Peyer's patch (tissue), 4 donors: ENCODE measurements around the gene TDRD7. TPM values are rescaled to one million over a fixed set of nuclear protein-coding genes. Genes with fewer than 3 reads are reported as not detected.

ENCODE experiments used
- DNase-seq, 3 donors: peaks; one replicate each; pipeline ENCODE4 v3.0.0-alpha.2; 2017 to 2019
- H3K27ac ChIP-seq, 4 donors: fragments of 200-600 bp; sonication (generic); one replicate each; pipeline ENCODE4 v1.5.1; 2016 to 2019
- H3K27me3 ChIP-seq, 2 donors: fragments of 200-600 bp; sonication (generic); one replicate each; pipeline ENCODE4 v1.5.1; 2019
- H3K36me3 ChIP-seq, 3 donors: fragments of 200-600 bp; sonication (generic); one replicate each; pipeline ENCODE4 v1.5.1; 2016 to 2019
- H3K4me1 ChIP-seq, 4 donors: fragments of 200-600 bp; sonication (generic); one replicate each; pipeline ENCODE4 v1.5.1; 2016 to 2019
- H3K4me3 ChIP-seq, 4 donors: fragments of 200-600 bp; sonication (generic); 1 replicate in 3 of 4; 2 replicates in 1 of 4; pipeline ENCODE4 v1.5.1; 2016 to 2019; ENCODE audit warnings: mild to moderate bottlenecking in 1 of 4
- H3K9me3 ChIP-seq, 4 donors: fragments of 200-600 bp; sonication (generic); one replicate each; pipeline ENCODE4 v1.5.1; 2016 to 2019; ENCODE audit warnings: mild to moderate bottlenecking in 1 of 4
- CTCF ChIP-seq, 6 experiments: fragments of 450-650 bp in 4 of 6; fragments of 200-600 bp in 2 of 6; sonication (generic) in 1 of 6; IDR thresholded peaks; one replicate each; pipeline ENCODE4 v1.5.1; 2017 to 2019; ENCODE audit warnings: antibody characterized with exemption in 6 of 6, mild to moderate bottlenecking in 3 of 6, moderate library complexity in 1 of 6
- POLR2A ChIP-seq, 2 donors: fragments of 450-650 bp; IDR thresholded peaks; one replicate each; pipeline ENCODE4 v1.5.1; 2017; ENCODE audit warnings: antibody characterized with exemption in 2 of 2, mild to moderate bottlenecking in 2 of 2, moderate library complexity in 2 of 2
- total RNA-seq, 4 donors: library from RNA; depleted of rRNA; stranded (reverse); fragments of >200 nt; gene quantifications; one replicate each; pipeline ENCODE4 v1.1.0, GENCODE V29; 2016

Gene TDRD7
- total RNA-seq, 4 donors from 2014 or later, result 11.6 to 28.5 (median 22.5) TPM

- peaks cover 0 to 30% (median 0%) of the 10 kb centered on the region in 3 donors for H3K36me3 ChIP-seq
- H3K4me3 ChIP-seq, result no peak overlapping the region
- TF ChIP-seq POLR2A (IDR thresholded peaks at IDR 0.05) (no peak), CTCF (IDR thresholded peaks at IDR 0.05) (no peak)
These were observed 68.3 kb downstream of the TDRD7 start for GRCh38 chr9:97480174-97480573.

GRCh38 chr9:97480749-97481148 lies 68.9 kb downstream of the TDRD7 start:
- H3K27me3 ChIP-seq, result no peaks in the 10 kb centered on the region
- H3K27ac ChIP-seq, result no peak overlapping the region
- DNase-seq, result no peak
- H3K4me1 ChIP-seq, result no peaks in the 10 kb centered on the region
- no peaks in the 10 kb centered on the region for H3K9me3 ChIP-seq
- H3K36me3 ChIP-seq, result peaks cover 0 to 34% (median 0%) of the 10 kb centered on the region in 3 donors
- TF ChIP-seq POLR2A (IDR thresholded peaks at IDR 0.05) (no peak), CTCF (IDR thresholded peaks at IDR 0.05) (no peak)
- no peak overlapping the region for H3K4me3 ChIP-seq

More at GRCh38 chr9:97480174-97480573, 68.3 kb downstream of the TDRD7 start:
- no peaks in the 10 kb centered on the region for H3K9me3 ChIP-seq
- H3K27me3 ChIP-seq, result no peaks in the 10 kb centered on the region
- H3K27ac ChIP-seq, result no peak overlapping the region
- no peaks in the 10 kb centered on the region for H3K4me1 ChIP-seq
- DNase-seq, result no peak

- Histone ChIP-seq H3K4me3 (no peak overlapping the region), H3K9me3 (no peaks in the 10 kb centered on the region), H3K4me1 (no peaks in the 10 kb centered on the region), H3K36me3 (peaks cover 0 to 62% (median 0%) of the 10 kb centered on the region in 3 donors), H3K27me3 (no peaks in the 10 kb centered on the region), H3K27ac (no peak overlapping the region)
- no peak for DNase-seq
- no peak for TF ChIP-seq POLR2A (IDR thresholded peaks at IDR 0.05)
- no peak for TF ChIP-seq CTCF (IDR thresholded peaks at IDR 0.05)
These were observed 72.2 kb downstream of the TDRD7 start for GRCh38 chr9:97484134-97484533.

GRCh38 chr9:97487107-97487506 lies 75.2 kb downstream of the TDRD7 start:
- Histone ChIP-seq H3K4me1 (no peaks in the 10 kb centered on the region), H3K4me3 (no peak overlapping the region), H3K36me3 (peaks cover 0 to 54% (median 0%) of the 10 kb centered on the region in 3 donors), H3K27me3 (no peaks in the 10 kb centered on the region), H3K9me3 (no peaks in the 10 kb centered on the region), H3K27ac (no peak overlapping the region)
- no peak for DNase-seq
- TF ChIP-seq POLR2A (IDR thresholded peaks at IDR 0.05), result no peak
- TF ChIP-seq CTCF (IDR thresholded peaks at IDR 0.05), result peak in 3 of 6 experiments; percentile 4 to 12 (median 11)

GRCh38 chr9:97487861-97488260 lies 76.0 kb downstream of the TDRD7 start:
- DNase-seq, result no peak

More at GRCh38 chr9:97487861-97488260, 76.0 kb downstream of the TDRD7 start:
- H3K27me3 ChIP-seq, result no peaks in the 10 kb centered on the region
- no peaks in the 10 kb centered on the region for H3K4me1 ChIP-seq
- H3K36me3 ChIP-seq, result peaks cover 0 to 49% (median 0%) of the 10 kb centered on the region in 3 donors
- TF ChIP-seq CTCF (IDR thresholded peaks at IDR 0.05), result no peak
- TF ChIP-seq POLR2A (IDR thresholded peaks at IDR 0.05), result no peak
- H3K9me3 ChIP-seq, result no peaks in the 10 kb centered on the region
- no peak overlapping the region for H3K27ac ChIP-seq
- H3K4me3 ChIP-seq, result no peak overlapping the region
